ENCODE measurements around the gene CDKN2A. TPM values are rescaled to one million over a fixed set of nuclear protein-coding genes. Genes with fewer than 3 reads are reported as not detected.

CDKN2A gene
- polyA plus RNA-seq, 1 donor from 2014 or later = not detected

DNA sequence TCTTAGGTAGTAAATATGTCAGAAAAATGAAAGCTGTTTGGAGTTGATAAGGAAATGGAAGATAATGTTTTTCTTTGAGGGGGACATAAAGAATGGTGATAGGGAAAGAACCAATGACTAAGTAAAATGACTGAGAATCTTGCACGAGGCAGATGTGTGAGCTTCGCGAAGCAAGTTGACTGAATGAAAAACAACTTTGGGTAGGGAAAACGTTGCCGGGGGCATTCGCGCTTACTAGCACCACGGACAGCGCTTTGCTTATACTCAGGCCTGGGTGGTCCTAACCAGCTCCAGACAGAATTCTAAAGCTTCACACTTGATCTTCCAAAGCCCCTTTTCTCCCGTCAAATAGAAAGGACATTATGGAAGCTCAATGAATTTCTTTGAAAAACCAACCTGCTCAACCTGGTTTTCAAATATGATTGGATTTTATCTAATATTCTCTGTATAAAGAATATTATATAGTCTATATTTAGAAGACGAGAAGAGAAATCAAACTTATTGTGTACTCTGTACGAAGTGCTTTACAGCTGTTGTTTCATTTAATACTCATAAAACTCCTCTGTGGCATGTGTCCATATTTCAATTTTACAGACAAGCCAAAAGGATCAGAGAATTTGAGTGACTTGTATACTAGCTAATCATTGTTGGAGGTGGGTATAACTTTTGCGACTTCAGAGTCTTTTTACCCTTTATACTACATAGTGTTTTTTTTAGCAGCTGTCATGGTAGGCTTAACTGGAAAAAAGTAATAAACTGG is 16.9 kb upstream of the CDKN2A start:
- Histone ChIP-seq H3K79me2 (replicated peaks; ENCODE audit: insufficient read depth, low read length) (no peaks in the 10 kb centered on the region), H3K9me2 (ENCODE audit: insufficient read depth, low read length) (no peaks in the 10 kb centered on the region), H3K27ac (ENCODE audit: low read length) (no peak overlapping the region), H3F3A (ENCODE audit: insufficient read depth, low read length, poor library complexity, severe bottlenecking) (no peaks in the 10 kb centered on the region), H3K4me2 (ENCODE audit: low read length) (no peak overlapping the region), H3K9me3 (ENCODE audit: low read length) (no peaks in the 10 kb centered on the region), H3K9ac (ENCODE audit: low read length) (no peak overlapping the region), H2AFZ (ENCODE audit: low read depth, low read length) (no peak overlapping the region), H3K36me3 (ENCODE audit: insufficient read depth, low read length) (no peaks in the 10 kb centered on the region), H4K20me1 (ENCODE audit: insufficient read depth) (no peaks in the 10 kb centered on the region), H3K27me3 (ENCODE audit: insufficient read depth, low read depth, low read length) (peaks cover 73% of the 10 kb centered on the region), H3K4me3 (ENCODE audit: low read length) (no peak overlapping the region)
- TF ChIP-seq EZH2 (IDR thresholded peaks at IDR 0.05; ENCODE audit: borderline replicate concordance, insufficient read depth, low read length, poor library complexity, severe bottlenecking) = no peak
- TF ChIP-seq, protein P1, sequence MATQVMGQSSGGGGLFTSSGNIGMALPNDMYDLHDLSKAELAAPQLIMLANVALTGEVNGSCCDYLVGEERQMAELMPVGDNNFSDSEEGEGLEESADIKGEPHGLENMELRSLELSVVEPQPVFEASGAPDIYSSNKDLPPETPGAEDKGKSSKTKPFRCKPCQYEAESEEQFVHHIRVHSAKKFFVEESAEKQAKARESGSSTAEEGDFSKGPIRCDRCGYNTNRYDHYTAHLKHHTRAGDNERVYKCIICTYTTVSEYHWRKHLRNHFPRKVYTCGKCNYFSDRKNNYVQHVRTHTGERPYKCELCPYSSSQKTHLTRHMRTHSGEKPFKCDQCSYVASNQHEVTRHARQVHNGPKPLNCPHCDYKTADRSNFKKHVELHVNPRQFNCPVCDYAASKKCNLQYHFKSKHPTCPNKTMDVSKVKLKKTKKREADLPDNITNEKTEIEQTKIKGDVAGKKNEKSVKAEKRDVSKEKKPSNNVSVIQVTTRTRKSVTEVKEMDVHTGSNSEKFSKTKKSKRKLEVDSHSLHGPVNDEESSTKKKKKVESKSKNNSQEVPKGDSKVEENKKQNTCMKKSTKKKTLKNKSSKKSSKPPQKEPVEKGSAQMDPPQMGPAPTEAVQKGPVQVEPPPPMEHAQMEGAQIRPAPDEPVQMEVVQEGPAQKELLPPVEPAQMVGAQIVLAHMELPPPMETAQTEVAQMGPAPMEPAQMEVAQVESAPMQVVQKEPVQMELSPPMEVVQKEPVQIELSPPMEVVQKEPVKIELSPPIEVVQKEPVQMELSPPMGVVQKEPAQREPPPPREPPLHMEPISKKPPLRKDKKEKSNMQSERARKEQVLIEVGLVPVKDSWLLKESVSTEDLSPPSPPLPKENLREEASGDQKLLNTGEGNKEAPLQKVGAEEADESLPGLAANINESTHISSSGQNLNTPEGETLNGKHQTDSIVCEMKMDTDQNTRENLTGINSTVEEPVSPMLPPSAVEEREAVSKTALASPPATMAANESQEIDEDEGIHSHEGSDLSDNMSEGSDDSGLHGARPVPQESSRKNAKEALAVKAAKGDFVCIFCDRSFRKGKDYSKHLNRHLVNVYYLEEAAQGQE (IDR thresholded peaks at IDR 0.05; ENCODE audit: borderline replicate concordance) = peak; percentile 76

DNA sequence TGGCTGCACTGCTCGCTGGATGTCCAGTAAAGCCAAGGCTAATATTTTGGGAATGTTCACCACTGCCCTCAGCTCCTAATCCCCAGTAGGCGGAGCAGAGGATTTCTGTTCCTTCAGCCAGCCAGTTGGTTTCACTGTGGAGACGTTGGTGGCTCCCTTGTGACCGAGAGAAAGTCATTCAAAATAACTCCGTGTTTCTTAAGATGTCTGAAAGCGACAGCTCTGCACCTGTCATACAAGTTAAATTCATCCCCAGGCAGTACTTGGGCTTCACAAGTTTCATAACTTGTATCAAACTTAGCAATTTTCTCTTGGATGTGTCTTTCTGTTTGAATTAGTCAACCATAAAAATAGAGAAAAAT is 15.3 kb upstream of the CDKN2A start:
- TF ChIP-seq, protein P1 (IDR thresholded peaks at IDR 0.05; ENCODE audit: borderline replicate concordance) = no peak
- TF ChIP-seq TAF1 (IDR thresholded peaks at IDR 0.05; ENCODE audit: low read depth) (no peak), EZH2 (IDR thresholded peaks at IDR 0.05; ENCODE audit: borderline replicate concordance, insufficient read depth, low read length, poor library complexity, severe bottlenecking) (no peak), SMC3 (conservative IDR thresholded peaks at IDR 0.05; ENCODE audit: poor library complexity) (no peak), POLR2AphosphoS5 (IDR thresholded peaks at IDR 0.05) (no peak), RAD21 (conservative IDR thresholded peaks at IDR 0.05) (no peak), EP300 (conservative IDR thresholded peaks at IDR 0.05; ENCODE audit: poor library complexity, severe bottlenecking) (no peak), MXI1 (conservative IDR thresholded peaks at IDR 0.05; ENCODE audit: poor library complexity, severe bottlenecking) (no peak)
- TF ChIP-seq, protein P2, sequence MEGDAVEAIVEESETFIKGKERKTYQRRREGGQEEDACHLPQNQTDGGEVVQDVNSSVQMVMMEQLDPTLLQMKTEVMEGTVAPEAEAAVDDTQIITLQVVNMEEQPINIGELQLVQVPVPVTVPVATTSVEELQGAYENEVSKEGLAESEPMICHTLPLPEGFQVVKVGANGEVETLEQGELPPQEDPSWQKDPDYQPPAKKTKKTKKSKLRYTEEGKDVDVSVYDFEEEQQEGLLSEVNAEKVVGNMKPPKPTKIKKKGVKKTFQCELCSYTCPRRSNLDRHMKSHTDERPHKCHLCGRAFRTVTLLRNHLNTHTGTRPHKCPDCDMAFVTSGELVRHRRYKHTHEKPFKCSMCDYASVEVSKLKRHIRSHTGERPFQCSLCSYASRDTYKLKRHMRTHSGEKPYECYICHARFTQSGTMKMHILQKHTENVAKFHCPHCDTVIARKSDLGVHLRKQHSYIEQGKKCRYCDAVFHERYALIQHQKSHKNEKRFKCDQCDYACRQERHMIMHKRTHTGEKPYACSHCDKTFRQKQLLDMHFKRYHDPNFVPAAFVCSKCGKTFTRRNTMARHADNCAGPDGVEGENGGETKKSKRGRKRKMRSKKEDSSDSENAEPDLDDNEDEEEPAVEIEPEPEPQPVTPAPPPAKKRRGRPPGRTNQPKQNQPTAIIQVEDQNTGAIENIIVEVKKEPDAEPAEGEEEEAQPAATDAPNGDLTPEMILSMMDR (IDR thresholded peaks at IDR 0.05; ENCODE audit: poor library complexity, severe bottlenecking) = no peak
- no peaks in the 10 kb centered on the region for H3K79me2 ChIP-seq (replicated peaks; ENCODE audit: insufficient read depth, low read length)
- H3K4me3 ChIP-seq (ENCODE audit: low read length) = peak overlapping the region; percentile 66
- no peak overlapping the region for H3K9ac ChIP-seq (ENCODE audit: low read length)
- no peaks in the 10 kb centered on the region for H3K36me3 ChIP-seq (ENCODE audit: insufficient read depth, low read length)
- no peaks in the 10 kb centered on the region for H3F3A ChIP-seq (ENCODE audit: insufficient read depth, low read length, poor library complexity, severe bottlenecking)
- peaks cover 88% of the 10 kb centered on the region for H3K27me3 ChIP-seq (ENCODE audit: insufficient read depth, low read depth, low read length)
- no peaks in the 10 kb centered on the region for H3K9me3 ChIP-seq (ENCODE audit: low read length)
- no peak overlapping the region for H2AFZ ChIP-seq (ENCODE audit: low read depth, low read length)
- H3K9me2 ChIP-seq (ENCODE audit: insufficient read depth, low read length) = no peaks in the 10 kb centered on the region
- no peak overlapping the region for H3K4me2 ChIP-seq (ENCODE audit: low read length)
- no peaks in the 10 kb centered on the region for H4K20me1 ChIP-seq (ENCODE audit: insufficient read depth)
- H3K27ac ChIP-seq (ENCODE audit: low read length) = no peak overlapping the region

Data from neural cell (in vitro differentiated cells).